OCI-LY7 (cell line): ENCODE data around the gene DCC. TPM values are rescaled to one million over a fixed set of nuclear protein-coding genes. Genes with fewer than 3 reads are reported as not detected.

Experiments
- BruUV-seq: library from RNA; stranded (reverse); fragments of 400-500 nt; replicated peaks from 2 replicates; lab custom pipeline; 2021; lab: Mats Ljungman, UMichigan
- CTCF ChIA-PET: fragments of 300-600 bp; sonication (Branson Sonifier 250); formaldehyde crosslinking; loops from one replicate; lab custom pipeline; 2022; ENCODE audit warnings: antibody characterized with exemption; ENCODE audit not compliant: unreplicated experiment; lab: Charles Lee
- POLR2A ChIA-PET: fragments of 300-600 bp; sonication (Branson Sonifier 250); formaldehyde crosslinking; loops from one replicate; lab custom pipeline; 2022; ENCODE audit warnings: antibody characterized with exemption; lab: Charles Lee
- DNase-seq: peaks from one replicate; pipeline ENCODE4 v3.0.0-alpha.2; 2015; ENCODE audit warnings: low spot score
- H2AFZ ChIP-seq: fragments of 200-600 bp; sonication (generic), shearing (Covaris generic); 2 replicates; pipeline ENCODE4 v1.6.1; 2014; ENCODE audit warnings: mild to moderate bottlenecking, antibody characterized with exemption, low read length, moderate library complexity
- H3K27ac ChIP-seq: fragments of 200-600 bp; sonication (generic); 2 replicates; pipeline ENCODE4 v1.5.1; 2014; ENCODE audit warnings: mixed run types, low read depth, mild to moderate bottlenecking, moderate library complexity, low read length, inconsistent platforms; ENCODE audit not compliant: poor library complexity, severe bottlenecking
- H3K36me3 ChIP-seq: fragments of 200-600 bp; sonication (generic); 2 replicates; pipeline ENCODE4 v1.6.1; 2014; ENCODE audit warnings: mild to moderate bottlenecking, antibody characterized with exemption, low read length, moderate library complexity, mixed read lengths; ENCODE audit not compliant: insufficient read depth
- H3K4me1 ChIP-seq: fragments of 200-600 bp; sonication (generic); 2 replicates; pipeline ENCODE4 v1.5.1; 2014; ENCODE audit warnings: mild to moderate bottlenecking, low read length; ENCODE audit not compliant: insufficient read depth, poor library complexity, severe bottlenecking
- H3K4me2 ChIP-seq: fragments of 200-600 bp; sonication (generic); 2 replicates; pipeline ENCODE4 v1.6.1; 2014; ENCODE audit warnings: mild to moderate bottlenecking, low read length
- H3K4me3 ChIP-seq: fragments of 200-600 bp; sonication (generic); 2 replicates; pipeline ENCODE4 v1.5.1; 2014; ENCODE audit warnings: mild to moderate bottlenecking, low read depth, low read length; ENCODE audit not compliant: poor library complexity, severe bottlenecking
- H3K79me2 ChIP-seq: fragments of 200-600 bp; sonication (generic); 2 replicates; pipeline ENCODE4 v1.6.1; 2016; ENCODE audit warnings: low read depth, mild to moderate bottlenecking, low read length, moderate library complexity, mixed read lengths; ENCODE audit not compliant: insufficient read depth
- H3K9me2 ChIP-seq: fragments of 200-600 bp; sonication (generic); 2 replicates; pipeline ENCODE4 v1.6.1; 2016; ENCODE audit warnings: mild to moderate bottlenecking, low read length, mixed read lengths; ENCODE audit not compliant: insufficient read depth
- H3K9me3 ChIP-seq: fragments of 200-600 bp; sonication (generic); 2 replicates; pipeline ENCODE4 v1.6.1; 2014; ENCODE audit warnings: mild to moderate bottlenecking, mixed run types, low read length, mixed read lengths
- H4K20me1 ChIP-seq: fragments of 200-600 bp; sonication (generic); 2 replicates; pipeline ENCODE4 v1.6.1; 2014; ENCODE audit warnings: mild to moderate bottlenecking, antibody characterized with exemption, low read length, moderate library complexity, mixed read lengths; ENCODE audit not compliant: insufficient read depth
- CTCF ChIP-seq: fragments of 200-600 bp; sonication (generic); conservative IDR thresholded peaks from 2 replicates; pipeline ENCODE4 v1.5.1; 2014; ENCODE audit warnings: mild to moderate bottlenecking, antibody characterized with exemption, low read length, moderate library complexity, mixed read lengths
- EZH2phosphoT487 ChIP-seq: fragments of 200-600 bp; sonication (generic); IDR thresholded peaks from 2 replicates; pipeline ENCODE4 v1.6.1; 2018; ENCODE audit warnings: low read depth, borderline replicate concordance, mild to moderate bottlenecking, mixed run types, antibody characterized with exemption, low read length, moderate library complexity, mixed read lengths
- intact Hi-C: fragments of 100-400 bp; cut with micrococcal nuclease; formaldehyde crosslinking; loops from one replicate; pipeline ENCODE4 v1.10.0; 2022; ENCODE audit not compliant: unreplicated experiment
- total RNA-seq, 2 experiments: library from RNA; depleted of rRNA in 1 of 2; stranded (reverse); fragments of >200 nt in 1 of 2; shearing (Covaris generic) in 1 of 2; gene quantifications; 2 replicates each; pipeline ENCODE4 v1.2.3, GENCODE V29; 2014 to 2022

Gene DCC
- total RNA-seq, 2 experiments from 2014 or later, result not detected

GRCh38 chr18:52875725-52876124 is 535.7 kb downstream of the DCC start:
- no TSS peak for BruUV-seq
- Histone ChIP-seq H3K4me2 (no peak overlapping the region), H4K20me1 (no peaks in the 10 kb centered on the region), H3K79me2 (no peaks in the 10 kb centered on the region), H3K4me3 (no peak overlapping the region), H2AFZ (no peak overlapping the region), H3K27ac (no peak overlapping the region), H3K4me1 (no peaks in the 10 kb centered on the region), H3K36me3 (no peaks in the 10 kb centered on the region), H3K9me3 (no peaks in the 10 kb centered on the region), H3K9me2 (no peaks in the 10 kb centered on the region)
- TF ChIP-seq CTCF (no peak), EZH2phosphoT487 (no peak)
- DNase-seq, result no peak
- CTCF ChIA-PET, result no interaction called here
- intact Hi-C loops, result no loop called here
- POLR2A ChIA-PET, result no interaction called here

GRCh38 chr18:52888014-52888413 is 548.0 kb downstream of the DCC start:
- H3K36me3 ChIP-seq, result no peaks in the 10 kb centered on the region
- DNase-seq, result no peak
- no TSS peak for BruUV-seq
- no peak overlapping the region for H3K4me3 ChIP-seq
- H3K4me1 ChIP-seq, result no peaks in the 10 kb centered on the region
- POLR2A ChIA-PET, result interaction anchor here (0.7 kb wide), 1 partner anchor 731 kb away, joined by 3 read pairs; no protein-coding TSS in a partner anchor
- no peak overlapping the region for H3K4me2 ChIP-seq
- CTCF ChIA-PET, result no interaction called here
- H3K27ac ChIP-seq, result no peak overlapping the region
- no peaks in the 10 kb centered on the region for H3K9me2 ChIP-seq
- no peak overlapping the region for H2AFZ ChIP-seq
- H3K79me2 ChIP-seq, result no peaks in the 10 kb centered on the region
- no peaks in the 10 kb centered on the region for H3K9me3 ChIP-seq
- intact Hi-C loops, result no loop called here
- no peak for TF ChIP-seq CTCF
- TF ChIP-seq EZH2phosphoT487, result no peak
- H4K20me1 ChIP-seq, result no peaks in the 10 kb centered on the region

- CTCF ChIA-PET, result no interaction called here
- no peaks in the 10 kb centered on the region for H3K36me3 ChIP-seq
- H3K79me2 ChIP-seq, result no peaks in the 10 kb centered on the region
- H3K4me1 ChIP-seq, result no peaks in the 10 kb centered on the region
- H2AFZ ChIP-seq, result no peak overlapping the region
- TF ChIP-seq EZH2phosphoT487 (no peak), CTCF (no peak)
- no peaks in the 10 kb centered on the region for H3K9me2 ChIP-seq
- H3K4me3 ChIP-seq, result no peak overlapping the region
- POLR2A ChIA-PET, result no interaction called here
- intact Hi-C loops, result no loop called here
- no peaks in the 10 kb centered on the region for H3K9me3 ChIP-seq
- DNase-seq, result no peak
- no TSS peak for BruUV-seq
- H3K4me2 ChIP-seq, result no peak overlapping the region
- no peak overlapping the region for H3K27ac ChIP-seq
- H4K20me1 ChIP-seq, result no peaks in the 10 kb centered on the region
Observed at GRCh38 chr18:52894801-52895200, 554.8 kb downstream of the DCC start.
